H9 (cell line): ENCODE results near the gene KPNA1. TPM values are rescaled to one million over a fixed set of nuclear protein-coding genes. Genes with fewer than 3 reads are reported as not detected.

Experiments
- DNase-seq: peaks from one replicate; pipeline ENCODE4 v3.0.0-alpha.2; 2017
- H2AFZ ChIP-seq: one replicate; pipeline ENCODE4 v1.6.1; 2013; ENCODE audit warnings: mild to moderate bottlenecking, low read length, control low read depth, moderate library complexity
- H2AK5ac ChIP-seq: 2 replicates; pipeline ENCODE4 v1.6.1; 2013; ENCODE audit warnings: low read length, control low read depth, mixed read lengths; ENCODE audit not compliant: insufficient read length
- H2BK120ac ChIP-seq: one replicate; pipeline ENCODE4 v1.6.1; 2013; ENCODE audit warnings: low read depth, mild to moderate bottlenecking, low read length, control low read depth, inconsistent platforms; ENCODE audit not compliant: poor library complexity, severe bottlenecking
- H2BK12ac ChIP-seq: 2 replicates; pipeline ENCODE4 v1.6.1; 2013; ENCODE audit warnings: low read length, control low read depth, mixed read lengths, low read depth; ENCODE audit not compliant: insufficient read length
- H2BK15ac ChIP-seq: 2 replicates; pipeline ENCODE4 v1.6.1; 2013; ENCODE audit warnings: low read depth, low read length, control low read depth
- H2BK20ac ChIP-seq: one replicate; pipeline ENCODE4 v1.6.1; 2013; ENCODE audit warnings: low read depth, mild to moderate bottlenecking, low read length, control low read depth, inconsistent platforms; ENCODE audit not compliant: poor library complexity, severe bottlenecking
- H2BK5ac ChIP-seq: 2 replicates; pipeline ENCODE4 v1.6.1; 2013; ENCODE audit warnings: low read length, control low read depth, mixed read lengths; ENCODE audit not compliant: insufficient read length
- H3K14ac ChIP-seq: 2 replicates; pipeline ENCODE4 v1.6.1; 2013; ENCODE audit warnings: low read length, control low read depth; ENCODE audit not compliant: insufficient read depth
- H3K18ac ChIP-seq: 2 replicates; pipeline ENCODE4 v1.6.1; 2013; ENCODE audit warnings: low read depth, mild to moderate bottlenecking, mixed read lengths, low read length, control low read depth; ENCODE audit not compliant: insufficient read length
- H3K23ac ChIP-seq: 2 replicates; pipeline ENCODE4 v1.6.1; 2013; ENCODE audit warnings: low read length, control low read depth, mixed read lengths, low read depth; ENCODE audit not compliant: insufficient read length
- H3K23me2 ChIP-seq: 2 replicates; pipeline ENCODE4 v1.6.1; 2013; ENCODE audit warnings: low read depth, mild to moderate bottlenecking, mixed read lengths, low read length, control low read depth; ENCODE audit not compliant: insufficient read length, poor library complexity, severe bottlenecking
- H3K27ac ChIP-seq: 2 replicates; pipeline ENCODE4 v1.5.1; 2013; ENCODE audit warnings: low read length, control low read depth, mixed read lengths, low read depth; ENCODE audit not compliant: insufficient read length
- H3K27me3 ChIP-seq: 2 replicates; pipeline ENCODE4 v1.6.1; 2013; ENCODE audit warnings: low read length, control low read depth, inconsistent platforms; ENCODE audit not compliant: insufficient read depth
- H3K4ac ChIP-seq: 2 replicates; pipeline ENCODE4 v1.6.1; 2013; ENCODE audit warnings: low read depth, mild to moderate bottlenecking, control low read depth, inconsistent platforms, low read length, moderate library complexity
- H3K4me1 ChIP-seq: 2 replicates; pipeline ENCODE4 v1.6.1; 2013; ENCODE audit warnings: low read length, control low read depth, inconsistent platforms; ENCODE audit not compliant: insufficient read depth
- H3K4me2 ChIP-seq: 2 replicates; pipeline ENCODE4 v1.6.1; 2013; ENCODE audit warnings: low read length, control low read depth, mixed read lengths; ENCODE audit not compliant: insufficient read length, insufficient read depth
- H3K56ac ChIP-seq: 2 replicates; pipeline ENCODE4 v1.6.1; 2013; ENCODE audit warnings: low read depth, mild to moderate bottlenecking, mixed read lengths, low read length, control low read depth; ENCODE audit not compliant: insufficient read length
- H3K79me1 ChIP-seq: 2 replicates; pipeline ENCODE4 v1.6.1; 2013; ENCODE audit warnings: low read depth, mild to moderate bottlenecking, moderate library complexity, low read length, control low read depth, inconsistent platforms; ENCODE audit not compliant: insufficient read depth, poor library complexity, severe bottlenecking
- H3K79me2 ChIP-seq: 2 replicates; pipeline ENCODE4 v1.6.1; 2013; ENCODE audit warnings: low read length, control low read depth, inconsistent platforms; ENCODE audit not compliant: insufficient read depth
- H3K9ac ChIP-seq: 2 replicates; pipeline ENCODE4 v1.6.1; 2013; ENCODE audit warnings: low read length, control low read depth, mixed read lengths; ENCODE audit not compliant: insufficient read length; ENCODE audit errors: extremely low read depth
- H3K9me3 ChIP-seq: one replicate; pipeline ENCODE4 v1.6.1; 2013; ENCODE audit warnings: low read depth, low read length, inconsistent platforms; ENCODE audit not compliant: control insufficient read depth
- H3T11ph ChIP-seq: one replicate; pipeline ENCODE4 v1.6.1; 2013; ENCODE audit warnings: mild to moderate bottlenecking, low read length, control low read depth, inconsistent platforms
- H4K20me1 ChIP-seq: one replicate; pipeline ENCODE4 v1.6.1; 2013; ENCODE audit not compliant: control insufficient read depth, insufficient read length, insufficient read depth
- H4K5ac ChIP-seq: 2 replicates; pipeline ENCODE4 v1.6.1; 2013; ENCODE audit warnings: low read depth, mild to moderate bottlenecking, mixed read lengths, low read length, control low read depth; ENCODE audit not compliant: insufficient read length
- H4K8ac ChIP-seq: replicated peaks from 2 replicates; pipeline ENCODE4 v1.6.1; 2013; ENCODE audit warnings: low read length, control low read depth, mixed read lengths, low read depth; ENCODE audit not compliant: insufficient read length
- H4K91ac ChIP-seq: 2 replicates; pipeline ENCODE4 v1.6.1; 2013; ENCODE audit warnings: low read depth, mild to moderate bottlenecking, moderate library complexity, mixed read lengths, low read length, control low read depth; ENCODE audit not compliant: insufficient read length
- H3K27ac Mint-ChIP-seq, 3 experiments: 2 replicates in 2 of 3; 3 replicates in 1 of 3; pipeline ENCODE4 v1.8.0; 2020 to 2021; ENCODE audit warnings: mixed read lengths in 3 of 3, mild to moderate bottlenecking in 1 of 3, moderate library complexity in 1 of 3
- H3K27me3 Mint-ChIP-seq: 2 replicates; pipeline ENCODE4 v1.8.0; 2021; ENCODE audit warnings: low read depth, mild to moderate bottlenecking, moderate library complexity, mixed read lengths
- H3K36me3 Mint-ChIP-seq, 3 experiments: 2 replicates in 2 of 3; 3 replicates in 1 of 3; pipeline ENCODE4 v1.8.0; 2020 to 2021; ENCODE audit warnings: low read depth in 3 of 3, mixed read lengths in 3 of 3; ENCODE audit not compliant: insufficient read depth in 1 of 3
- H3K4me1 Mint-ChIP-seq, 2 experiments: 2 replicates each; pipeline ENCODE4 v1.8.0; 2020; ENCODE audit warnings: mixed read lengths in 2 of 2
- H3K4me3 Mint-ChIP-seq, 2 experiments: 2 replicates in 1 of 2; 3 replicates in 1 of 2; pipeline ENCODE4 v1.8.0; 2020 to 2021; ENCODE audit warnings: mild to moderate bottlenecking in 2 of 2, mixed read lengths in 2 of 2, moderate library complexity in 1 of 2
- H3K9me3 Mint-ChIP-seq, 2 experiments: 2 replicates in 1 of 2; 3 replicates in 1 of 2; pipeline ENCODE4 v1.8.0; 2020; ENCODE audit warnings: mild to moderate bottlenecking in 2 of 2, mixed read lengths in 2 of 2, moderate library complexity in 1 of 2
- CTCF ChIP-seq: fragments of 200-600 bp; sonication (generic); conservative IDR thresholded peaks from 3 replicates; pipeline ENCODE4 v1.8.0; 2021; ENCODE audit warnings: antibody characterized with exemption, mild to moderate bottlenecking
- WGBS: extraction: QIAGEN DNeasy Blood & Tissue Kit; methylation state at CpG from one replicate; pipeline ENCODE4 v1.1.7; 2013; ENCODE audit warnings: missing lambda C conversion rate, low lambda C conversion rate, mixed read lengths; ENCODE audit not compliant: insufficient read length; ENCODE audit errors: extremely low coverage; 5-methylcytosine and 5-hydroxymethylcytosine counted together
- total RNA-seq: library from RNA; stranded (reverse); gene quantifications from 2 replicates; pipeline ENCODE4 v1.2.1, GENCODE V29; 2021

The KPNA1 gene
- total RNA-seq, 1 experiment from 2014 or later = 71.7 TPM

GRCh38 chr3:122458992-122459391 is 55.7 kb downstream of the KPNA1 start:
- Histone ChIP-seq H3K79me1 (no peaks in the 10 kb centered on the region), H3K79me2 (no peaks in the 10 kb centered on the region), H3K23ac (no peak overlapping the region), H2BK120ac (no peak overlapping the region), H4K91ac (no peak overlapping the region), H3K9ac (no peak overlapping the region), H4K5ac (no peak overlapping the region), H3T11ph (no peak overlapping the region), H2AK5ac (no peak overlapping the region), H3K9me3 (no peaks in the 10 kb centered on the region), H2BK12ac (no peak overlapping the region), H2BK20ac (no peak overlapping the region), H2BK5ac (no peak overlapping the region), H3K4me1 (no peaks in the 10 kb centered on the region), H3K27ac (no peak overlapping the region), H3K4me2 (no peak overlapping the region), H3K14ac (no peak overlapping the region), H3K27me3 (no peaks in the 10 kb centered on the region), H3K56ac (no peak overlapping the region), H4K8ac (no peak overlapping the region), H2AFZ (no peak overlapping the region), H3K23me2 (no peaks in the 10 kb centered on the region), H3K18ac (no peak overlapping the region), H2BK15ac (no peak overlapping the region), H4K20me1 (no peaks in the 10 kb centered on the region), H3K4ac (no peak overlapping the region)
- Mint-ChIP-seq H3K4me3 (no peak overlapping the region), H3K36me3 (peaks cover 7 to 73% (median 50%) of the 10 kb centered on the region in 3 experiments; a peak in 6 of 7 replicates), H3K9me3 (no peaks in the 10 kb centered on the region), H3K27ac (peak overlapping the region in 1 of 3 experiments; percentile 70; a peak in 1 of 7 replicates), H3K4me1 (no peaks in the 10 kb centered on the region), H3K27me3 (no peaks in the 10 kb centered on the region)
- no CpG with 5 or more reads among the region's 4 CpGs for WGBS
- peak; percentile 70 for TF ChIP-seq CTCF
- DNase-seq = no peak
